Trophoblast cell (in vitro differentiated cells and primary cell): ENCODE results near the gene CACNG7.
A peak's percentile ranks its signal among the peaks of the same experiment; 100 is the strongest.
"Not testable (repeated sequence)": the region's sequence is repeated elsewhere in the genome, so short reads cannot be mapped to it uniquely, and the experiment has no call there.

Source experiments
- DNase-seq, 2 donors: peaks; one replicate each; pipeline ENCODE4 v3.0.0-alpha.2; 2016
- H2AFZ ChIP-seq: 2 replicates; pipeline ENCODE4 v1.6.1; 2013; ENCODE audit warnings: low read length, moderate library complexity, mild to moderate bottlenecking; ENCODE audit not compliant: insufficient read depth, poor library complexity
- H2AK5ac ChIP-seq: 2 replicates; pipeline ENCODE4 v1.6.1; 2013; ENCODE audit warnings: mild to moderate bottlenecking, low read length
- H2BK120ac ChIP-seq: 2 replicates; pipeline ENCODE4 v1.6.1; 2013; ENCODE audit warnings: low read length, mild to moderate bottlenecking, moderate library complexity; ENCODE audit not compliant: insufficient read depth, poor library complexity
- H2BK12ac ChIP-seq: 2 replicates; pipeline ENCODE4 v1.6.1; 2013; ENCODE audit warnings: mild to moderate bottlenecking, low read length, moderate library complexity
- H2BK5ac ChIP-seq: 2 replicates; pipeline ENCODE4 v1.6.1; 2013; ENCODE audit warnings: low read length, low read depth, moderate library complexity, mild to moderate bottlenecking; ENCODE audit not compliant: poor library complexity
- H3K14ac ChIP-seq: 2 replicates; pipeline ENCODE4 v1.6.1; 2013; ENCODE audit warnings: mild to moderate bottlenecking, low read length
- H3K18ac ChIP-seq: 2 replicates; pipeline ENCODE4 v1.6.1; 2013; ENCODE audit warnings: mild to moderate bottlenecking, low read length
- H3K23ac ChIP-seq: 2 replicates; pipeline ENCODE4 v1.6.1; 2013; ENCODE audit warnings: low read length
- H3K27ac ChIP-seq: 2 replicates; pipeline ENCODE4 v1.5.1; 2013; ENCODE audit warnings: low read depth, mild to moderate bottlenecking, inconsistent platforms, low read length, moderate library complexity
- H3K27me3 ChIP-seq: 2 replicates; pipeline ENCODE4 v1.6.1; 2013; ENCODE audit warnings: inconsistent platforms, mild to moderate bottlenecking, low read length, moderate library complexity; ENCODE audit not compliant: insufficient read depth
- H3K36me3 ChIP-seq, 2 experiments: 1 replicate in 1 of 2; 2 replicates in 1 of 2; pipeline ENCODE4 v1.6.1; 2013; ENCODE audit warnings: low read length in 2 of 2, mild to moderate bottlenecking in 2 of 2, moderate library complexity in 1 of 2; ENCODE audit not compliant: insufficient read depth in 2 of 2, control insufficient read depth in 1 of 2
- H3K4ac ChIP-seq: 2 replicates; pipeline ENCODE4 v1.6.1; 2013; ENCODE audit warnings: low read depth, mild to moderate bottlenecking, low read length, moderate library complexity
- H3K4me1 ChIP-seq, 2 experiments: 1 replicate in 1 of 2; 2 replicates in 1 of 2; pipeline ENCODE4 v1.6.1; 2013; ENCODE audit warnings: low read length in 2 of 2, mild to moderate bottlenecking in 2 of 2, moderate library complexity in 1 of 2; ENCODE audit not compliant: insufficient read depth in 2 of 2, control insufficient read depth in 1 of 2
- H3K4me2 ChIP-seq: 2 replicates; pipeline ENCODE4 v1.6.1; 2013; ENCODE audit warnings: inconsistent platforms, mild to moderate bottlenecking, low read length, moderate library complexity
- H3K4me3 ChIP-seq: 2 replicates; pipeline ENCODE4 v1.5.1; 2013; ENCODE audit warnings: mild to moderate bottlenecking, low read depth, low read length, inconsistent platforms
- H3K79me1 ChIP-seq: one replicate; pipeline ENCODE4 v1.6.1; 2013; ENCODE audit warnings: low read length
- H3K79me2 ChIP-seq: 2 replicates; pipeline ENCODE4 v1.6.1; 2013; ENCODE audit warnings: low read length, mild to moderate bottlenecking; ENCODE audit not compliant: control insufficient read depth, insufficient read depth, poor library complexity
- H3K9ac ChIP-seq: 2 replicates; pipeline ENCODE4 v1.6.1; 2013; ENCODE audit warnings: mild to moderate bottlenecking, low read length
- H3K9me3 ChIP-seq: 2 replicates; pipeline ENCODE4 v1.6.1; 2013; ENCODE audit warnings: low read depth, mild to moderate bottlenecking, control low read depth, inconsistent platforms, low read length; ENCODE audit not compliant: insufficient read depth
- H4K12ac ChIP-seq: 2 replicates; pipeline ENCODE4 v1.6.1; 2013; ENCODE audit warnings: low read depth, mild to moderate bottlenecking, low read length, moderate library complexity
- H4K8ac ChIP-seq: 2 replicates; pipeline ENCODE4 v1.6.1; 2013; ENCODE audit warnings: low read depth, mild to moderate bottlenecking, low read length, moderate library complexity
- H4K91ac ChIP-seq: one replicate; pipeline ENCODE4 v1.6.1; 2013; ENCODE audit warnings: low read depth, mild to moderate bottlenecking, low read length, moderate library complexity
- WGBS: extraction: QIAGEN DNeasy Blood & Tissue Kit; methylation state at CpG from one replicate; pipeline ENCODE4 v1.1.7; 2013; ENCODE audit warnings: missing lambda C conversion rate; ENCODE audit not compliant: insufficient read length, insufficient coverage; ENCODE audit errors: extremely low coverage; 5-methylcytosine and 5-hydroxymethylcytosine counted together

Gene CACNG7

GRCh38 chr19:53948611-53949010 is 39.5 kb downstream of the CACNG7 start:
- H3K14ac ChIP-seq, H3K27me3 ChIP-seq, H3K79me2 ChIP-seq, H3K9ac ChIP-seq, H3K27ac ChIP-seq, H2BK5ac ChIP-seq, H2AK5ac ChIP-seq, H4K8ac ChIP-seq, H2AFZ ChIP-seq, H3K4me1 ChIP-seq, H3K4me2 ChIP-seq, H4K91ac ChIP-seq, H3K23ac ChIP-seq, H2BK120ac ChIP-seq, H3K36me3 ChIP-seq, H3K9me3 ChIP-seq, H2BK12ac ChIP-seq, H3K79me1 ChIP-seq, H3K18ac ChIP-seq, H4K12ac ChIP-seq, H3K4me3 ChIP-seq, H3K4ac ChIP-seq, DNase-seq: not testable (repeated sequence)
- no CpG with 5 or more reads among the region's 5 CpGs for WGBS

GRCh38 chr19:53951436-53951835 is 42.4 kb downstream of the CACNG7 start:
- Histone ChIP-seq H3K4me1 (no peaks in the 10 kb centered on the region), H2AK5ac (no peak overlapping the region), H3K23ac (no peak overlapping the region), H3K79me2 (no peaks in the 10 kb centered on the region), H4K12ac (no peak overlapping the region), H4K8ac (no peak overlapping the region), H3K27me3 (no peaks in the 10 kb centered on the region), H3K4ac (no peak overlapping the region), H3K79me1 (no peaks in the 10 kb centered on the region), H3K18ac (no peak overlapping the region), H4K91ac (no peak overlapping the region), H3K9me3 (peaks cover 2% of the 10 kb centered on the region), H3K4me3 (no peak overlapping the region), H3K36me3 (no peaks in the 10 kb centered on the region), H3K14ac (no peak overlapping the region), H2BK5ac (no peak overlapping the region), H2BK12ac (no peak overlapping the region), H3K9ac (no peak overlapping the region), H2BK120ac (no peak overlapping the region), H2AFZ (no peak overlapping the region), H3K27ac (no peak overlapping the region), H3K4me2 (no peak overlapping the region)
- no CpG with 5 or more reads among the region's 11 CpGs for WGBS
- no peak for DNase-seq

GRCh38 chr19:53951947-53952346 is 42.9 kb downstream of the CACNG7 start:
- no CpG with 5 or more reads among the region's 9 CpGs for WGBS
- no peak overlapping the region for H2BK12ac ChIP-seq
- H3K36me3 ChIP-seq = no peaks in the 10 kb centered on the region
- no peaks in the 10 kb centered on the region for H3K79me2 ChIP-seq
- no peak overlapping the region for H2BK5ac ChIP-seq
- H3K27ac ChIP-seq = no peak overlapping the region
- peaks cover 2% of the 10 kb centered on the region for H3K9me3 ChIP-seq
- H3K4ac ChIP-seq = no peak overlapping the region
- H2AFZ ChIP-seq = no peak overlapping the region
- H3K79me1 ChIP-seq = no peaks in the 10 kb centered on the region
- no peak overlapping the region for H3K4me3 ChIP-seq
- no peak overlapping the region for H2AK5ac ChIP-seq
- H3K4me2 ChIP-seq = no peak overlapping the region
- no peaks in the 10 kb centered on the region for H3K27me3 ChIP-seq
- no peaks in the 10 kb centered on the region for H3K4me1 ChIP-seq
- no peak overlapping the region for H4K8ac ChIP-seq
- H4K91ac ChIP-seq = no peak overlapping the region
- H2BK120ac ChIP-seq = no peak overlapping the region
- H3K9ac ChIP-seq = no peak overlapping the region
- no peak overlapping the region for H3K18ac ChIP-seq
- peak overlapping the region; percentile 22 for H3K23ac ChIP-seq
- no peak overlapping the region for H3K14ac ChIP-seq
- no peak for DNase-seq
- no peak overlapping the region for H4K12ac ChIP-seq

GRCh38 chr19:53953383-53953782 is 44.3 kb downstream of the CACNG7 start:
- no CpG with 5 or more reads among the region's 8 CpGs for WGBS
- Histone ChIP-seq H3K4me3 (no peak overlapping the region), H3K23ac (no peak overlapping the region), H2BK5ac (no peak overlapping the region), H3K36me3 (no peaks in the 10 kb centered on the region), H3K9me3 (peaks cover 2% of the 10 kb centered on the region), H4K91ac (no peak overlapping the region), H3K27ac (no peak overlapping the region), H3K18ac (no peak overlapping the region), H3K4me2 (no peak overlapping the region), H3K14ac (no peak overlapping the region), H2BK120ac (no peak overlapping the region), H2AFZ (no peak overlapping the region), H2AK5ac (no peak overlapping the region), H3K4me1 (no peaks in the 10 kb centered on the region), H4K8ac (no peak overlapping the region), H3K27me3 (peaks cover 10% of the 10 kb centered on the region), H3K4ac (no peak overlapping the region), H3K79me1 (no peaks in the 10 kb centered on the region), H4K12ac (no peak overlapping the region), H3K79me2 (no peaks in the 10 kb centered on the region), H3K9ac (no peak overlapping the region), H2BK12ac (no peak overlapping the region)
- no peak for DNase-seq
